Measurements from ENCODE around the gene RAB8B.

Gene RAB8B

GRCh38 chr15:63277038-63277892 is 87.9 kb downstream of the RAB8B start, which contains the start of gene APH1B:
Gene APH1B (plus strand): TSS chr15:63277605. CDS start chr15:63277624, 19 bp downstream.
- DNase-seq, result peak; percentile 58 to 86 (median 66)

- no peak for DNase-seq
These were observed 88.6 kb downstream of the RAB8B start for GRCh38 chr15:63277893-63278456.

GRCh38 chr15:63283126-63283525 is 93.7 kb downstream of the RAB8B start:
- peak; percentile 87 to 90 (median 87) for DNase-seq

GRCh38 chr15:63284335-63284734 is 94.9 kb downstream of the RAB8B start:
- peak; percentile 38 to 70 (median 44) for DNase-seq

GRCh38 chr15:63287109-63287508 is 97.7 kb downstream of the RAB8B start:
- DNase-seq, result peak in 1 of 3 donors; percentile 34

- DNase-seq, result no peak
These were observed 98.9 kb downstream of the RAB8B start for GRCh38 chr15:63288342-63288741.

- peak; percentile 61 to 80 (median 78) for DNase-seq
These were observed 99.5 kb downstream of the RAB8B start for GRCh38 chr15:63288778-63289378.

- peak; percentile 57 to 81 (median 74) for DNase-seq
These were observed 102.1 kb downstream of the RAB8B start for GRCh38 chr15:63291507-63291906.

GRCh38 chr15:63292241-63292640 is 102.8 kb downstream of the RAB8B start:
- no peak for DNase-seq

- DNase-seq, result peak; percentile 29 to 50 (median 32)
These were observed 103.4 kb downstream of the RAB8B start for GRCh38 chr15:63292771-63293170.

- peak; percentile 65 to 93 (median 73) for DNase-seq
These were observed 105.0 kb downstream of the RAB8B start for GRCh38 chr15:63294359-63294758.

- DNase-seq, result no peak
These were observed 105.9 kb downstream of the RAB8B start for GRCh38 chr15:63295341-63295740.

GRCh38 chr15:63296195-63296594 is 106.8 kb downstream of the RAB8B start:
- DNase-seq, result no peak

- no peak for DNase-seq
These were observed 110.7 kb downstream of the RAB8B start for GRCh38 chr15:63299943-63300575.

GRCh38 chr15:63301088-63301487 is 111.7 kb downstream of the RAB8B start:
- DNase-seq, result no peak

GRCh38 chr15:63305260-63305659 is 115.9 kb downstream of the RAB8B start:
- no peak for DNase-seq

- no peak for DNase-seq
These were observed 117.2 kb downstream of the RAB8B start for GRCh38 chr15:63306492-63307073.

GRCh38 chr15:63308491-63308890 is 119.1 kb downstream of the RAB8B start:
- DNase-seq, result no peak

GRCh38 chr15:63308947-63309346 is 119.5 kb downstream of the RAB8B start:
- no peak for DNase-seq

- DNase-seq, result no peak
These were observed 121.2 kb downstream of the RAB8B start for GRCh38 chr15:63310646-63311045.

GRCh38 chr15:63312286-63312685 is 122.9 kb downstream of the RAB8B start:
- DNase-seq, result no peak

GRCh38 chr15:63313825-63314224 is 124.4 kb downstream of the RAB8B start:
- no peak for DNase-seq

GRCh38 chr15:63314409-63314808 is 125.0 kb downstream of the RAB8B start:
- DNase-seq, result no peak
